Measurements from ENCODE around the gene TMEM184A. TPM values are rescaled to one million over a fixed set of nuclear protein-coding genes. Genes with fewer than 3 reads are reported as not detected.

TMEM184A gene
- total and polyA plus RNA-seq, 4 donors: 0.06 to 6.1 (median 0.84) TPM; not detected in 1

DNA sequence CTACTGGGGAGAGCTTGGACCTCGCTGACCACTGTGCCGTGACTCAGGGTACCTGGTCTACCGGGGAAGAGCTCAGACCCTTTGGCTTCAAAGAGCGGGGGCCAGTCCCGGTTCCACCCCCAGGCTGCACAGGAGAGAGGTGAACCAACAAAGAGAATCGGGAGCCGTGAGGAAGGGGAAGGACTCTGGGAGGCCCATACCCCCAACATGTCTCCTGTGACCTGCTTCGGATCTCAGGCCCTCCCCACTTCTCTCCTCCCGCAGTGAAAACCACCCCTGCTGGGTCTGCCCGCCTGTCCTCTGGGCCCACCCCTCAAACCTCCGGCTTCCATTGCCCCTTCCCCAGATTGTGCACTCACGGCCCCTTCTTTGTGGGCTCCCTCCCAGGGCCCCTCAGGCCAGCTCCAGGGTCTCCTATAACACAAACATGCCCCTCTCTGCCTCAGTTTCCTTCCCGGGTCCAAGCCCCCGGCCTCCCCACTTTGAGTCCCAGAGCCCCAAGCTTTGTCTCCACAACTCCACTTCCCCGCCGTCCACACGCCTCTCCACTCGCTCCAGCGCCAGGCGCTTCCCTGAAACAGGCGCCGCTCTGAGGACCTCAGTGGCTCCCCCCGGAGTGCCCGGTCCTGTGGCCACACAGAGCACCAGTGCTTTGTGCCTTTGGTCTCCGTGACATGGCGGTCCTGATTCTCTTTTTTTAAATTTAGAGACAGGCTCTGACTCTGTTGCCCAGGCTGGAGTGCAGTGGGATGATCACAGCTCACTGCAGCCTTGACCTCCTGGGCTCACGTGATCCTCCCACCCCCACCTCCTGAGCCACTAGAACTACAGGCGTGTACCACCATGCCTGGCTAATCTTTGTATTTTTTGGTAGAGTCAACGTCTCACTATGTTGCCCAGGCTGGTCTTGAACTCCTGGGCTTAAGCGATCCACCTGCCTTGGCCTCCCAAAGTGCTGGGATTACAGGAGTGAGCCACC, 44.3 kb downstream of the TMEM184A start:
- Histone ChIP-seq H3K36me3 (ENCODE audit: control insufficient read depth in 1 of 2, insufficient read depth in 2 of 2, low read length in 1 of 2) (no peaks in the 10 kb centered on the region), H3K27me3 (ENCODE audit: control insufficient read depth in 1 of 2, insufficient read depth in 2 of 2, low read length in 1 of 2) (no peaks in the 10 kb centered on the region), H3K4me1 (ENCODE audit: control insufficient read depth in 1 of 2, insufficient read depth in 2 of 2, low read length in 2 of 2) (no peaks in the 10 kb centered on the region), H3K4me3 (ENCODE audit: low read length in 2 of 2) (no peak overlapping the region), H3K9me3 (ENCODE audit: control insufficient read depth, low read length) (no peaks in the 10 kb centered on the region), H3K27ac (ENCODE audit: low read depth in 1 of 2, low read length in 2 of 2) (no peak overlapping the region)
- WGBS, 2 donors: 91% methylated on average over 28 to 30 of the region's 30 CpGs
- DNase-seq (peak in 1 of 2 donors; percentile 40), ATAC-seq (ENCODE audit: low FRiP score) (no peak)
- intact Hi-C loops (cut with DNase I): loop anchor here in 1 of 2 donors (5.0 kb wide), 1 partner anchor 61 kb away; the partner anchor contains the start of gene PSMG3

DNA sequence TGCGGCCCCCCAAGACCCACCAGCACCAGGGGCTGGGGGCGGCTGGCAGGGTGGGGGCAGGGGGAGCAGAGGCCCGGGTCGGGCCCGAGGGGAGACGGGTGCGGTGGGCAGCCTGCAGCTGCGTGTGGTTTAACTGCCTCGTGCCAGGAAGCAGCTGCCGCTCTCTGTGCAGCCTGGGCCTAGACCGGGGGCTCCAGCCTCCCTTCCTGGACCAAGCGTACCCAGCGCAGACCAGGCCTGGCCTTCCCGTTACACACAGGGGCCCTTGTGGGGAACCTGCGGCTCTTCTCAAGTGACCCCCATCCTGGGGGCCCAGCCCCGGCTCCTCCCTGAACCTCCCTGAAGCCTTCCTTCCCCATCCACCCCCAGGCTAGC, 45.2 kb downstream of the TMEM184A start:
- intact Hi-C loops (cut with DNase I): loop anchor here in 1 of 2 donors (5.0 kb wide), 1 partner anchor 62 kb away; the partner anchor contains the start of gene PSMG3
- 87 to 93% methylated on average over 12 to 16 of the region's 16 CpGs for WGBS, 2 donors
- H3K27ac ChIP-seq (ENCODE audit: low read depth in 1 of 2, low read length in 2 of 2): no peak overlapping the region
- H3K4me3 ChIP-seq (ENCODE audit: low read length in 2 of 2): no peak overlapping the region
- H3K4me1 ChIP-seq (ENCODE audit: control insufficient read depth in 1 of 2, insufficient read depth in 2 of 2, low read length in 2 of 2): no peaks in the 10 kb centered on the region
- H3K27me3 ChIP-seq (ENCODE audit: control insufficient read depth in 1 of 2, insufficient read depth in 2 of 2, low read length in 1 of 2): no peaks in the 10 kb centered on the region
- no peaks in the 10 kb centered on the region for H3K9me3 ChIP-seq (ENCODE audit: control insufficient read depth, low read length)
- no peaks in the 10 kb centered on the region for H3K36me3 ChIP-seq (ENCODE audit: control insufficient read depth in 1 of 2, insufficient read depth in 2 of 2, low read length in 1 of 2)
- ATAC-seq (ENCODE audit: low FRiP score) (no peak), DNase-seq (peak in 1 of 2 donors; percentile 50)

DNA sequence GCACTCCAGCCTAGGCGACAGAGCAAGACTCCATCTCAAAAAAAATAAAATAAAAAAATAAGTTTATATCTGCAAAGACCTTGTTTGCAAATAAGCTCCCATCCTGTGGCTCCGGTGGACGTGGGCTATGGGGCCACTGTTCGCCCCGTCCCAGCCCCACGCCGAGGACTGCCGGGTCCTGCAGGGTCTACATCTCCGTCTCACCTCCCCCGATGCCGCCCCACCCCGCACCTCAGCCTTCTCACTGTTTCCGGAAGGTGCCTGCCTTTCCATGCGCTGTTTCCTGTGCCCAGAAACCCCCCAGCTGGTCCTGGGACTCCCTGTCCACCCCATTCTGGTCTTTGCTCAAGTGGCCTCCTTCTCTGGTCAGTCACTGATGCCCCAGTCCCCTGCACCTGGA, 46.8 kb downstream of the TMEM184A start:
- DNase-seq: peak in 1 of 2 donors; percentile 45
- no peaks in the 10 kb centered on the region for H3K4me1 ChIP-seq (ENCODE audit: control insufficient read depth in 1 of 2, insufficient read depth in 2 of 2, low read length in 2 of 2)
- H3K4me3 ChIP-seq (ENCODE audit: low read length in 2 of 2): no peak overlapping the region
- no peak for ATAC-seq (ENCODE audit: low FRiP score)
- no peaks in the 10 kb centered on the region for H3K36me3 ChIP-seq (ENCODE audit: control insufficient read depth in 1 of 2, insufficient read depth in 2 of 2, low read length in 1 of 2)
- H3K27ac ChIP-seq (ENCODE audit: low read depth in 1 of 2, low read length in 2 of 2): no peak overlapping the region
- intact Hi-C loops (cut with DNase I): loop anchor here in 1 of 2 donors (5.0 kb wide), 1 partner anchor 33 kb away; no protein-coding TSS in a partner anchor
- no peaks in the 10 kb centered on the region for H3K9me3 ChIP-seq (ENCODE audit: control insufficient read depth, low read length)
- WGBS, 2 donors: 94% methylated on average over 14 of the region's 14 CpGs
- H3K27me3 ChIP-seq (ENCODE audit: control insufficient read depth in 1 of 2, insufficient read depth in 2 of 2, low read length in 1 of 2): no peaks in the 10 kb centered on the region

DNA sequence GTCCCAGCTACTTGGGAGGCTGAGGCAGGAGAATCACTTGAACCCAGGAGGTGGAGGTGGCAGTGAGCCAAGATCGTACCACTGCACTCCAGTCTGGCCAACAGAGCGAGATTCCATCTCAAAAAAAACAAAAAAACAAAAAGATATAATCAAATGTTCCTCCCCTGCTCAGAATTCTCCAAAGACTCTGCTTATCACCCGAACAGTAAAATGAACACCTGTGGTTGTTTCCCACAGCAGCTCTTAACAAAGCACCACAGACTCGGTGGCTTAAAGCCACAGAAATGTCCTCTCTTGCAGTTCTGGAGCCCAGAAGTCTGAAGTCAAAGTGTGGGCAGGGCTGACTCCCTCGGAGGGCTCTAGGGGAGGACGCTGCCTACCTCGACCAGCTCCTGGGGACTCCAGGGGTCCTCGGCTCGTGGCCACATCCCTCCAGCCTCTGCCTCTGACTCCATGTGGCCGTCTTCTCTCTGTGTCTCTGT, 47.7 kb downstream of the TMEM184A start:
- intact Hi-C loops (cut with DNase I): loop anchor here in 1 of 2 donors (5.0 kb wide), 1 partner anchor 34 kb away; no protein-coding TSS in a partner anchor

DNA sequence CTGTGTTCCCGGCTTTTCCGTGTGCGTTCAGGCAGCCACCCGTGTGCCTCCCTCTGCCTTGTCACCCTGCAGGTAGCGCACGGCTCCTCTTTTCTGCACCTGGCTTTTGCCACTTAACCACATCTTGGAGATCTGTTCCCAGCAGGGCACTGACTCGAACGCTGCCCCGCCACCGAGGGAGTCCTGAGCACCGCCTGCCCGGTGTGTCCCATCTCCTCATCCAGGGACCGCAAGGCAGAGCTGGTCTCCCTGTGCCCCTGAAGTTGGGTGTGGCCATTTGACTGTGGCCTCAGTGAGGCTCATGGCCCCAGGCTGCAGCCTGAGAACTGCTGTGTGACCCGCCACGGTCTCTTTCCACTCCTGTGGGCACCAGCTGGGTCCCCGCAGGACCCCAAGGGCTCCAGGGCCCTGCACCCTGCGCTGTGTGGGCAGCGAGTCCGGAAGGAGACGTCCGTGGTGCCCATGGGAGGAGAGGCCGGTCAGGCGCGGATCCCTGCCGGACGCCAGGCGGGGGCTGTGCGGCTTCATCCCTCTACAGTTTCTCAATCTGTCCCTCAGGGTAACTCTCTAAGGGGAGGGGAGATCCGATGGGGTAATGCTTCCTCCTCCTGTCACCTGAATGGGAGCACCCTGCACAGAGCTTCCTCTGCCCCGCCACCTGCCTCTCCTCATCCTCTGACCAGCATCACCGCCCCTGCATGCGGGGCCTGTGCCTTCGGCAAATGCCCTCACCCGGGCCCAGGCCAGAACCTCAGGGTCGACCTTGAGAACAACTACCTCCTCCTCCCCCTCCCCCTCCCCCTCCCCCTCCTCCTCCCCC, 50.1 kb downstream of the TMEM184A start:
- intact Hi-C loops (cut with DNase I): loop anchor here (2.0 to 5.0 kb wide), 2 partner anchors 33 to 36 kb away; no protein-coding TSS in a partner anchor

More for the DNA sequence above, 47.7 kb downstream of the TMEM184A start:
- ATAC-seq (ENCODE audit: low FRiP score) (no peak), DNase-seq (no peak)
- Histone ChIP-seq H3K27me3 (ENCODE audit: control insufficient read depth in 1 of 2, insufficient read depth in 2 of 2, low read length in 1 of 2) (no peaks in the 10 kb centered on the region), H3K4me1 (ENCODE audit: control insufficient read depth in 1 of 2, insufficient read depth in 2 of 2, low read length in 2 of 2) (no peaks in the 10 kb centered on the region), H3K27ac (ENCODE audit: low read depth in 1 of 2, low read length in 2 of 2) (no peak overlapping the region), H3K4me3 (ENCODE audit: low read length in 2 of 2) (no peak overlapping the region), H3K36me3 (ENCODE audit: control insufficient read depth in 1 of 2, insufficient read depth in 2 of 2, low read length in 1 of 2) (no peaks in the 10 kb centered on the region), H3K9me3 (ENCODE audit: control insufficient read depth, low read length) (no peaks in the 10 kb centered on the region)
- 77 to 83% methylated on average over 10 of the region's 10 CpGs for WGBS, 2 donors

DNA sequence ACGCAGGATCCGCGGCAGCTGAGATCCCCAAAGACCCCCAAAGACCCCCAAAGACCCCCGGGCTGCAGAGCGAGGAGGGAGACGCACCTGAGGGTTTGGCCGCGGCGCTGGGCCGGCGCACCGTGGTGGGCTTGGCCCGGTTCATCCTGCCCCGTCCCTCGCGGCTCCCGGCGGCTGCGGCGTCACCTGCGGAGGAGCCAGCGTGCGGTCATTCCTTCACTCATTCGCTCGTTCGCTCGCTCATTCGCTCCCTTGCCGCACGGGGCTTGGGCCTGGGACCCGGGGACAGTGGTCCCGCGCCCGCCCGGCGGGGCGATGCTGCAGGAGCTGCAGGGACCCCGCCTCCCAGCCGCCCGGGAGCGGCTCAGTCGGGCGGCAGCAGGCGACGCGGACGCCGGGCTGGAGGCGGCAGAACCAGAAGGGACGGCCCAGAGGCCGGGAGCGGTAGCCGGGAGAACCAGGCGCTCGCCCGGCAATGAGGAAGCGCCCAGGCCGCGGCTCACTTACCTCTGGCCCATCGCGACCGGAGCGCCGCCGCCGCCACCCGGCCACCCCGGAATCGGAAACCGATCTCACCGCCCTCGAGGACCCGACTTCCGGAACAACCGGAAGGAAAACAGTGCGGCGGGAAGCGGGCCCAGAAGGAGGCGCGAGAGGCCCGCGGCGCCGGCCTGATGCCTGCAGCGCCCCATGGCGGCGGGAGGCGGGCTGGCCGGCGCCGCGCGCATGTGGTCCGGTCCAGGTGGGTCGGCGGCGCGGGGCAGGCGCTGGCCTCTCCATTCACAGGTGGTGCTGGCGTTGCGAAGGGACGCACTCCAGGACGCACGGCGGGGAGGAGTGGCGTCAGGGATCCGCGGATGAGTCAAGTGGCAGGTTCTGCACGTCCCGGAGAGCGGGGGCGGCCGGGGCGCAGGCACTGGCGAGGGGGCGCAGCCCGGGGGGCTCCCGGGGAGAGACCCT, 51.9 kb downstream of the TMEM184A start, which contains the start of gene INTS1:
TSS of gene INTS1 (minus strand) at position 574 of the 960 bp plus-strand sequence. CDS start at position 145, 429 bp downstream.
- DNase-seq: peak; percentile 95 to 97
- ATAC-seq (ENCODE audit: low FRiP score): peak; percentile 94
- peaks cover 0 to 6% of the 10 kb centered on the region in 2 donors for H3K36me3 ChIP-seq (ENCODE audit: control insufficient read depth in 1 of 2, insufficient read depth in 2 of 2, low read length in 1 of 2)
- intact Hi-C loops (cut with DNase I): loop anchor here in 1 of 2 donors (2.0 to 5.0 kb wide), 2 partner anchors 35 to 63 kb away; no protein-coding TSS in a partner anchor
- H3K27me3 ChIP-seq (ENCODE audit: control insufficient read depth in 1 of 2, insufficient read depth in 2 of 2, low read length in 1 of 2): no peaks in the 10 kb centered on the region
- no peaks in the 10 kb centered on the region for H3K9me3 ChIP-seq (ENCODE audit: control insufficient read depth, low read length)
- H3K4me1 ChIP-seq (ENCODE audit: control insufficient read depth in 1 of 2, insufficient read depth in 2 of 2, low read length in 2 of 2): no peaks in the 10 kb centered on the region
- H3K4me3 ChIP-seq (ENCODE audit: low read length in 2 of 2): peak within 1 kb of the TSS; percentile 71 to 97
- H3K27ac ChIP-seq (ENCODE audit: low read depth in 1 of 2, low read length in 2 of 2): no peak within 1 kb of the TSS
- 1% methylated on average over 112 to 118 of the region's 118 CpGs for WGBS, 2 donors

More for the DNA sequence above, 50.1 kb downstream of the TMEM184A start:
- DNase-seq (peak in 1 of 2 donors; percentile 52), ATAC-seq (ENCODE audit: low FRiP score) (no peak)
- 86 to 89% methylated on average over 35 of the region's 35 CpGs for WGBS, 2 donors
- Histone ChIP-seq H3K4me1 (ENCODE audit: control insufficient read depth in 1 of 2, insufficient read depth in 2 of 2, low read length in 2 of 2) (no peaks in the 10 kb centered on the region), H3K4me3 (ENCODE audit: low read length in 2 of 2) (no peak overlapping the region), H3K9me3 (ENCODE audit: control insufficient read depth, low read length) (no peaks in the 10 kb centered on the region), H3K27ac (ENCODE audit: low read depth in 1 of 2, low read length in 2 of 2) (no peak overlapping the region), H3K27me3 (ENCODE audit: control insufficient read depth in 1 of 2, insufficient read depth in 2 of 2, low read length in 1 of 2) (no peaks in the 10 kb centered on the region), H3K36me3 (ENCODE audit: control insufficient read depth in 1 of 2, insufficient read depth in 2 of 2, low read length in 1 of 2) (no peaks in the 10 kb centered on the region)

DNA sequence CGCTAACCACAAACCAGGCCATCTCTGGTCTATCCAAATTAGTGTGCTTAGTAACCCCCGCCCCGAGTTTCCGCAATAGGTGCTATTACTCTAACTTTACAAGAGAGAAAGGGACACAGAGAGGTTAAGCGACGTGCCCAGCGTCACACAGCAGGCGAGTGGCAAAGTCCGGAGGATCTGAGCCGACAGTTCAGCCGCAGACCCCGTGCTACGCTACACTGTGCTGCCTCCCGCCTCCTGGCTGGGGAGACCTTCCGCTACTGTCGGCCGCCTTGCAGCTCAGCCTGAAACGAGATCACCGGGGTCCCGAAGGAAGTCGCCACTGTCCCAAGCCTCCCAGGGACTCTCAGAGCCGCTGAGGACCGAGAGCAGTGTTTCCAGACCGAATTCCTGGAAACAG, 52.6 kb downstream of the TMEM184A start:
- peak overlapping the region; percentile 71 to 97 for H3K4me3 ChIP-seq (ENCODE audit: low read length in 2 of 2)
- intact Hi-C loops (cut with DNase I): loop anchor here in 1 of 2 donors (5.0 kb wide), 1 partner anchor 64 kb away; no protein-coding TSS in a partner anchor
- peaks cover 0 to 7% of the 10 kb centered on the region in 2 donors for H3K36me3 ChIP-seq (ENCODE audit: control insufficient read depth in 1 of 2, insufficient read depth in 2 of 2, low read length in 1 of 2)
- no peak overlapping the region for H3K27ac ChIP-seq (ENCODE audit: low read depth in 1 of 2, low read length in 2 of 2)
- H3K27me3 ChIP-seq (ENCODE audit: control insufficient read depth in 1 of 2, insufficient read depth in 2 of 2, low read length in 1 of 2): no peaks in the 10 kb centered on the region
- 24% methylated on average over 24 of the region's 24 CpGs for WGBS, 2 donors
- H3K9me3 ChIP-seq (ENCODE audit: control insufficient read depth, low read length): no peaks in the 10 kb centered on the region
- ATAC-seq (ENCODE audit: low FRiP score): no peak
- DNase-seq: no peak
- H3K4me1 ChIP-seq (ENCODE audit: control insufficient read depth in 1 of 2, insufficient read depth in 2 of 2, low read length in 2 of 2): no peaks in the 10 kb centered on the region

Measured in aorta (tissue), 5 donors.